CD4-positive, alpha-beta memory T cell (primary cell): ENCODE results near the gene RALGDS. TPM values are rescaled to one million over a fixed set of nuclear protein-coding genes. Genes with fewer than 3 reads are reported as not detected.
"Not testable (repeated sequence)": the region's sequence is repeated elsewhere in the genome, so short reads cannot be mapped to it uniquely, and the experiment has no call there.

Experiments used
- CTCF ChIA-PET: fragments of 350-600 bp; sonication (Branson Sonifier 250); formaldehyde crosslinking; loops from one replicate; lab custom pipeline; 2021; ENCODE audit warnings: inconsistent platforms; ENCODE audit not compliant: partially characterized antibody; lab: Charles Lee
- POLR2A ChIA-PET: fragments of 350-600 bp; sonication (Branson Sonifier 250); formaldehyde crosslinking; loops from one replicate; lab custom pipeline; 2021; ENCODE audit not compliant: partially characterized antibody; lab: Charles Lee
- DNase-seq, 5 donors: peaks; one replicate each; pipeline versions ENCODE4 v3.0.0 to v3.0.0-alpha.2; 2020 to 2022; ENCODE audit warnings: mixed read lengths in 1 of 5
- H3K27ac ChIP-seq: one replicate; pipeline ENCODE4 v1.7.0; 2013; ENCODE audit warnings: low read depth, low read length
- H3K27me3 ChIP-seq: 2 replicates; pipeline ENCODE4 v1.7.0; 2013; ENCODE audit warnings: mild to moderate bottlenecking, low read length, moderate library complexity; ENCODE audit not compliant: insufficient read depth
- H3K36me3 ChIP-seq: 2 replicates; pipeline ENCODE4 v1.7.0; 2013; ENCODE audit warnings: mild to moderate bottlenecking, low read length, moderate library complexity; ENCODE audit not compliant: insufficient read depth
- H3K4me1 ChIP-seq: 2 replicates; pipeline ENCODE4 v1.7.0; 2013; ENCODE audit warnings: mild to moderate bottlenecking, low read length, moderate library complexity; ENCODE audit not compliant: insufficient read depth
- H3K4me3 ChIP-seq, 2 donors: one replicate each; pipeline ENCODE4 v1.7.0; 2013; ENCODE audit warnings: low read length in 2 of 2, mild to moderate bottlenecking in 1 of 2
- H3K9me3 ChIP-seq, 2 donors: one replicate each; pipeline ENCODE4 v1.7.0; 2013; ENCODE audit warnings: low read length in 2 of 2, control low read depth in 1 of 2; ENCODE audit not compliant: control insufficient read depth in 1 of 2
- H3K27ac Mint-ChIP-seq, 7 donors: one replicate each; pipeline ENCODE4 v1.8.0; 2020 to 2021; ENCODE audit warnings: mixed read lengths in 7 of 7, mild to moderate bottlenecking in 6 of 7, inconsistent platforms in 3 of 7, moderate library complexity in 3 of 7
- H3K27me3 Mint-ChIP-seq, 2 donors: one replicate each; pipeline ENCODE4 v1.8.0; 2020 to 2021; ENCODE audit warnings: mixed read lengths in 2 of 2
- H3K36me3 Mint-ChIP-seq, 2 donors: one replicate each; pipeline ENCODE4 v1.8.0; 2020 to 2021; ENCODE audit warnings: mixed read lengths in 2 of 2, inconsistent platforms in 1 of 2, mild to moderate bottlenecking in 1 of 2
- H3K4me1 Mint-ChIP-seq, 4 donors: one replicate each; pipeline ENCODE4 v1.8.0; 2020 to 2021; ENCODE audit warnings: mixed read lengths in 4 of 4, mild to moderate bottlenecking in 1 of 4
- H3K4me3 Mint-ChIP-seq, 8 donors: one replicate each; pipeline ENCODE4 v1.8.0; 2020 to 2021; ENCODE audit warnings: mixed read lengths in 8 of 8, mild to moderate bottlenecking in 7 of 8, moderate library complexity in 6 of 8, inconsistent platforms in 3 of 8
- H3K9me3 Mint-ChIP-seq, 8 donors: one replicate each; pipeline ENCODE4 v1.8.0; 2020 to 2021; ENCODE audit warnings: mixed read lengths in 8 of 8, mild to moderate bottlenecking in 5 of 8, inconsistent platforms in 3 of 8, moderate library complexity in 1 of 8
- intact Hi-C: fragments of 100-400 bp; cut with micrococcal nuclease; formaldehyde crosslinking; loops from one replicate; pipeline ENCODE4 v1.15.1; 2023
- polyA plus RNA-seq, 2 donors: library from polyadenylated mRNA; unstranded; fragments of 300-500 nt; fragmentation: Illumina TruSeq; gene quantifications; one replicate each; pipeline ENCODE4 v1.2.3, GENCODE V29; 2021
- total RNA-seq, 2 experiments: library from RNA; stranded (reverse); gene quantifications; one replicate each; pipeline ENCODE4 v1.2.3, GENCODE V29; 2021

RALGDS gene
- total and polyA plus RNA-seq, 4 experiments from 2014 or later, result 27.9 to 131 (median 95.2) TPM

GRCh38 chr9:133067006-133067405 is 54.0 kb downstream of the RALGDS start:
- H3K4me1 Mint-ChIP-seq, result no peaks in the 10 kb centered on the region
- H3K27ac ChIP-seq, result no peak overlapping the region
- H3K4me1 ChIP-seq, result no peaks in the 10 kb centered on the region
- no peak for DNase-seq
- H3K27me3 Mint-ChIP-seq, result no peaks in the 10 kb centered on the region
- no peak overlapping the region for H3K4me3 ChIP-seq
- no peak overlapping the region for H3K27ac Mint-ChIP-seq
- no peaks in the 10 kb centered on the region for H3K9me3 Mint-ChIP-seq
- no peaks in the 10 kb centered on the region for H3K9me3 ChIP-seq
- no peaks in the 10 kb centered on the region for H3K27me3 ChIP-seq
- intact Hi-C loops, result no loop called here
- ChIA-PET POLR2A (no interaction called here), CTCF (interaction anchor here (0.9 kb wide), 1 partner anchor 77 kb away, joined by 3 read pairs; no protein-coding TSS in a partner anchor)
- H3K4me3 Mint-ChIP-seq, result no peak overlapping the region
- no peaks in the 10 kb centered on the region for H3K36me3 ChIP-seq
- no peaks in the 10 kb centered on the region for H3K36me3 Mint-ChIP-seq

GRCh38 chr9:133066181-133066983 is 54.7 kb downstream of the RALGDS start:
- ChIA-PET CTCF (no interaction called here), POLR2A (no interaction called here)
- Histone ChIP-seq H3K4me1 (no peaks in the 10 kb centered on the region), H3K27ac (no peak overlapping the region), H3K4me3 (no peak overlapping the region), H3K9me3 (no peaks in the 10 kb centered on the region), H3K36me3 (no peaks in the 10 kb centered on the region), H3K27me3 (no peaks in the 10 kb centered on the region)
- DNase-seq, result no peak
- Mint-ChIP-seq H3K4me3 (no peak overlapping the region), H3K27me3 (no peaks in the 10 kb centered on the region), H3K27ac (no peak overlapping the region), H3K4me1 (no peaks in the 10 kb centered on the region), H3K36me3 (no peaks in the 10 kb centered on the region), H3K9me3 (no peaks in the 10 kb centered on the region)
- intact Hi-C loops, result no loop called here

GRCh38 chr9:133065070-133065388 is 56.0 kb downstream of the RALGDS start:
- DNase-seq, result no peak
- Histone ChIP-seq H3K27ac (no peak overlapping the region), H3K27me3 (no peaks in the 10 kb centered on the region), H3K9me3 (no peaks in the 10 kb centered on the region), H3K4me3 (no peak overlapping the region), H3K4me1 (peaks cover 4% of the 10 kb centered on the region), H3K36me3 (no peaks in the 10 kb centered on the region)
- no peak overlapping the region for H3K4me3 Mint-ChIP-seq
- POLR2A ChIA-PET, result no interaction called here
- H3K36me3 Mint-ChIP-seq, result no peaks in the 10 kb centered on the region
- H3K27ac Mint-ChIP-seq, result no peak overlapping the region
- CTCF ChIA-PET, result no interaction called here
- H3K9me3 Mint-ChIP-seq, result no peaks in the 10 kb centered on the region
- intact Hi-C loops, result no loop called here
- no peaks in the 10 kb centered on the region for H3K27me3 Mint-ChIP-seq
- H3K4me1 Mint-ChIP-seq, result peaks cover 2 to 5% (median 3%) of the 10 kb centered on the region in 4 donors

GRCh38 chr9:133064241-133065069 is 56.6 kb downstream of the RALGDS start:
- Histone ChIP-seq H3K27me3 (no peaks in the 10 kb centered on the region), H3K4me1 (peaks cover 9% of the 10 kb centered on the region), H3K9me3 (no peaks in the 10 kb centered on the region), H3K27ac (no peak overlapping the region), H3K36me3 (no peaks in the 10 kb centered on the region), H3K4me3 (no peak overlapping the region)
- H3K4me1 Mint-ChIP-seq, result peaks cover 5 to 11% (median 8%) of the 10 kb centered on the region in 4 donors
- DNase-seq, result no peak
- H3K4me3 Mint-ChIP-seq, result no peak overlapping the region
- no peaks in the 10 kb centered on the region for H3K9me3 Mint-ChIP-seq
- intact Hi-C loops, result no loop called here
- no peaks in the 10 kb centered on the region for H3K27me3 Mint-ChIP-seq
- ChIA-PET CTCF (interaction anchor here (1.6 kb wide), 1 partner anchor 24 kb away, joined by 3 read pairs; no protein-coding TSS in a partner anchor), POLR2A (no interaction called here)
- no peaks in the 10 kb centered on the region for H3K36me3 Mint-ChIP-seq
- H3K27ac Mint-ChIP-seq, result no peak overlapping the region

- intact Hi-C loops, result no loop called here
- H3K4me1 Mint-ChIP-seq, result peaks cover 12 to 19% (median 16%) of the 10 kb centered on the region in 4 donors
- H3K27me3 Mint-ChIP-seq, result no peaks in the 10 kb centered on the region
- H3K4me3 Mint-ChIP-seq, result no peak overlapping the region
- H3K27ac Mint-ChIP-seq, result no peak overlapping the region
- H3K36me3 ChIP-seq, result no peaks in the 10 kb centered on the region
- peaks cover 0 to 1% of the 10 kb centered on the region in 2 donors for H3K36me3 Mint-ChIP-seq
- no peaks in the 10 kb centered on the region for H3K27me3 ChIP-seq
- no peak overlapping the region for H3K4me3 ChIP-seq
- H3K4me1 ChIP-seq, result peaks cover 17% of the 10 kb centered on the region
- no peaks in the 10 kb centered on the region for H3K9me3 ChIP-seq
- CTCF ChIA-PET, result interaction anchor here (1.6 kb wide), 1 partner anchor 23 kb away, joined by 3 read pairs; no protein-coding TSS in a partner anchor
- H3K9me3 Mint-ChIP-seq, result no peaks in the 10 kb centered on the region
- H3K27ac ChIP-seq, result no peak overlapping the region
- POLR2A ChIA-PET, result no interaction called here
- no peak for DNase-seq
Observed at GRCh38 chr9:133063500-133064231, 57.4 kb downstream of the RALGDS start.

GRCh38 chr9:133063159-133063499 is 57.9 kb downstream of the RALGDS start:
- intact Hi-C loops, result no loop called here
- ChIA-PET POLR2A (no interaction called here), CTCF (interaction anchor here (1.6 kb wide), 1 partner anchor 22 kb away, joined by 3 read pairs; no protein-coding TSS in a partner anchor)
- Histone ChIP-seq H3K27me3 (no peaks in the 10 kb centered on the region), H3K27ac (no peak overlapping the region), H3K36me3 (peaks cover 2% of the 10 kb centered on the region), H3K9me3 (no peaks in the 10 kb centered on the region), H3K4me3 (no peak overlapping the region), H3K4me1 (peaks cover 20% of the 10 kb centered on the region)
- Mint-ChIP-seq H3K4me3 (no peak overlapping the region), H3K27me3 (no peaks in the 10 kb centered on the region), H3K27ac (no peak overlapping the region), H3K36me3 (peaks cover 0 to 5% of the 10 kb centered on the region in 2 donors), H3K4me1 (peaks cover 15 to 24% (median 20%) of the 10 kb centered on the region in 4 donors), H3K9me3 (no peaks in the 10 kb centered on the region)
- no peak for DNase-seq

- intact Hi-C loops, H3K27ac ChIP-seq, H3K4me3 Mint-ChIP-seq, H3K27me3 Mint-ChIP-seq, H3K36me3 ChIP-seq, H3K9me3 ChIP-seq, H3K36me3 Mint-ChIP-seq, POLR2A ChIA-PET, CTCF ChIA-PET, H3K9me3 Mint-ChIP-seq, H3K27me3 ChIP-seq, DNase-seq, H3K27ac Mint-ChIP-seq, H3K4me3 ChIP-seq: not testable (repeated sequence)
- peaks cover 17 to 30% (median 23%) of the 10 kb centered on the region in 4 donors for H3K4me1 Mint-ChIP-seq
- H3K4me1 ChIP-seq, result peaks cover 20% of the 10 kb centered on the region
Observed at GRCh38 chr9:133062569-133062968, 58.5 kb downstream of the RALGDS start.
